Measurements from ENCODE around the gene C11orf58. TPM values are rescaled to one million over a fixed set of nuclear protein-coding genes. Genes with fewer than 3 reads are reported as not detected.

The C11orf58 gene
- total and polyA plus RNA-seq, 9 donors = 121 to 250 (median 195) TPM

DNA sequence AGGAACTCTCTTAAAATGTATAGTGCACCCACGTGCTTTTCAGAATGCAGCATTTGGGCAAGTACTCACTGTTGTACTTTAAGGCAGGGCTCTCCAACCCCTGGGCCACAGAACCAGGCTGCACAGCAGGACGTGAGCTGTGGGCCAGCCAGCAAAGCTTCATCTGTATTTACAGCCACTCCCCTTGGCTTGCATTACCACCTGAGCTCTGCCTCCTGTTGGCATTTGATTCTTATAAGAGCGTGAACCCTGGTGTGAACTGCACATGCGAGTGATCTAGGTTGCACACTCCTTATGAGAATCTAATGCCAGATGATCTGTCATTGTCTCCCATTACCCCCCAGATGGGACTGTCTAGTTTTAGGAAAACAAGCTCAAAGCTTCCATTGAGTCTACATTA lies 3.0 kb downstream of the C11orf58 start:
- no peak for DNase-seq
- Histone ChIP-seq H3K9me3 (replicated peaks; ENCODE audit: control insufficient read depth, low read depth, low read length) (no peaks in the 10 kb centered on the region), H3K4me1 (ENCODE audit: control insufficient read depth, insufficient read depth, low read length) (peaks cover 9% of the 10 kb centered on the region), H3K27ac (ENCODE audit: low read length) (no peak overlapping the region), H3K4me3 (ENCODE audit: low read length) (no peak overlapping the region), H3K27me3 (ENCODE audit: control insufficient read depth, insufficient read depth, low read length) (no peaks in the 10 kb centered on the region), H3K36me3 (ENCODE audit: control insufficient read depth, insufficient read depth, low read length) (peaks cover 12% of the 10 kb centered on the region)
- WGBS (ENCODE audit: insufficient coverage) = 90% methylated on average over 3 of the region's 4 CpGs

DNA sequence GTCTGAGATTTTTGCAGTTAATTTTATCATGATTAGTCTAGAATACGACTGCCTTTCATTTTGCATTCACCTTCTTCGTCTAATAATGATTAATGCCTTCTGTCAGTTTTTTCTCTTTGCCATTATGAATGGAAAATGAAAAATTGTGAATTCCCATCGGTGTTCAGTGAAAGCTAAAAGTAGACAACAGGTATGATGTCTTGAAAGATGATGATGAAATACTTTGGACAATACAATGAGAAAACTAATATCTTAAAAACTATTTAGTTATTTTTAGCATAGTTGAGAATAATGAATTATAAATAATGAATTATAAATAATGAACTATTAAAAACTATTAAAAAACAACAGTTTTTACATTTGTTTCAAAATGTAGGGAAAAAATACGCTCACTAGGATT lies 5.0 kb downstream of the C11orf58 start:
- H3K4me1 ChIP-seq (ENCODE audit: control insufficient read depth, insufficient read depth, low read length) = peaks cover 7% of the 10 kb centered on the region
- H3K36me3 ChIP-seq (ENCODE audit: control insufficient read depth, insufficient read depth, low read length) = peaks cover 17% of the 10 kb centered on the region
- no peak overlapping the region for H3K4me3 ChIP-seq (ENCODE audit: low read length)
- WGBS (ENCODE audit: insufficient coverage) = no CpG with 5 or more reads among the region's 4 CpGs
- H3K27ac ChIP-seq (ENCODE audit: low read length) = no peak overlapping the region
- DNase-seq = no peak
- no peaks in the 10 kb centered on the region for H3K9me3 ChIP-seq (replicated peaks; ENCODE audit: control insufficient read depth, low read depth, low read length)
- H3K27me3 ChIP-seq (ENCODE audit: control insufficient read depth, insufficient read depth, low read length) = no peaks in the 10 kb centered on the region

DNA sequence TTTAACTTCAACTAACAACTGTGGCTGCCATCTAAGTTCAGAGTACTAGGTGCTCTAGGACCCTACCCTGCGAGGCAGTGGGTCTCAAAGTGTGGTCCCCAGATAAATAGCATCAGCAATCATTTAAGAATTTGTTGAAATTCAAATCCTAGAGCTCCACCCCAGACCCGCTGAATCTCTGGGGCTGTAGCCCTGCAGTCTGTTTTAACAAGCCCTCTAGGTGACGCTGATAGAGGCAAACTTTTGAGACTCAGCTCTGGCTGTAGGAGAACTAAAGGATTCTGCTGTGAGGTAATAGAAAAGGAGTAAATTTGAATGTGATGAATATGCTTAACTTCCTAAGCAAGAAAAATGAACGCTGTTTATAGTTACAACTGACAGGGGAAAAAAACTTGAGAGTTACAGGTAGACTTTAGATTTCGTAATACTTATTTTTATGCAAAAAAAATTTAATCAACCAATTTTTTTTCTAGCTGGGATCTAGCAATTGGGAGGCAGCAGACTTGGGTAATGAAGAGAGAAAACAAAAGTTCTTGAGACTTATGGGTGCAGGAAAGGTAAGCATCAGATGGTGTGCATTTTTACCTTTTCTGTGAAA lies 5.8 kb downstream of the C11orf58 start:
- Histone ChIP-seq H3K4me3 (ENCODE audit: low read length) (no peak overlapping the region), H3K27ac (ENCODE audit: low read length) (no peak overlapping the region), H3K36me3 (ENCODE audit: control insufficient read depth, insufficient read depth, low read length) (peaks cover 19% of the 10 kb centered on the region), H3K9me3 (replicated peaks; ENCODE audit: control insufficient read depth, low read depth, low read length) (no peaks in the 10 kb centered on the region), H3K27me3 (ENCODE audit: control insufficient read depth, insufficient read depth, low read length) (no peaks in the 10 kb centered on the region), H3K4me1 (ENCODE audit: control insufficient read depth, insufficient read depth, low read length) (peaks cover 7% of the 10 kb centered on the region)
- 80% methylated on average over 2 of the region's 5 CpGs for WGBS (ENCODE audit: insufficient coverage)
- DNase-seq = no peak

DNA sequence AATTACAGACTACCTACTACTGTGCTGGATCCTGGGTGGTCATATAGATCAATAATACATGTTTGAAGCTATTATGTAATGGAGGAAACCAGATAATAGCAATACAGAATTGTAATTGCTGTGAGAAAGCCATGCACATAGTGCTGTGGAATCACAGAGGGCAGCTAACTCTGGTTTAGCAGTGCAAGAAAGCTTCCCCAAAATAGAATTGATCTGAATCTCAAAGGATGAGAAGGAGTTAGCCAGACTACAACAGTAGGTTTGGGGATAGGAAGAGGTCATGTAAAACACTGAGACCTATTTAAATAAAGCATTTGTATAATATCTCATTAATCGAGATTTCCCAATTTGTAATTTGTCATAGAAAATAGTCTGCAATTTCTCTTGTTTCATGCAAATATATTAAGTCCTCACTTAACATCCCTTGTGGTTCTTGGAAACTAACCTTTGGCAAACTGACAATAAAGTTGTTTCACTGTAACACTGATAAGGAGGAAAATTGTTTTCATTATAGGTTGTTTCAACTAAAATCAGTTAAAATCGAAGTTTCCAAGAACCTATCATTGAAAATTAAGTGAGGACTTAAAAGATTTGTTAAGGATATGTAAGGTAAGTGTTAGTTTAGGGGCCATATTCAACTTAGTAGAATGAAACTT lies 7.6 kb downstream of the C11orf58 start:
- DNase-seq = no peak
- Histone ChIP-seq H3K4me1 (ENCODE audit: control insufficient read depth, insufficient read depth, low read length) (no peaks in the 10 kb centered on the region), H3K27me3 (ENCODE audit: control insufficient read depth, insufficient read depth, low read length) (no peaks in the 10 kb centered on the region), H3K4me3 (ENCODE audit: low read length) (no peak overlapping the region), H3K36me3 (ENCODE audit: control insufficient read depth, insufficient read depth, low read length) (peaks cover 32% of the 10 kb centered on the region), H3K9me3 (replicated peaks; ENCODE audit: control insufficient read depth, low read depth, low read length) (no peaks in the 10 kb centered on the region), H3K27ac (ENCODE audit: low read length) (no peak overlapping the region)
- no CpG with 5 or more reads among the region's 2 CpGs for WGBS (ENCODE audit: insufficient coverage)

DNA sequence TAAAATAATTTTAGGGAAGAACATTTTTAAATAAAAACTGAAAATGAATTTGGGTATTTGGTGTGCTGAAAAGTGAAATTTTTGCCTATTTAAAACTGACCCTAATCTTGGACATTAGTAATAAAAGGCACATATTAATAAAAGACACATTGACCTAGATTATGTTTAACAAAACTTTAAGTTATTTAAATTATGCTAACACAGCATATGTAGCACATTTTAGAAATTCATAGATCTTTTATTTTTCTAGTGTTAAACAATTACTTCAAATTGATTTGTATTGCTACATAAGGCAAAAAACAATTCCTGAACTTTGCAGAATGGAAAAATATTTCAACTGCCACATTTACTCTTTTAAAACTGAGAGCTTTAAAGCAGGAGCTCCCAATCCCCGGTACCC lies 10.6 kb downstream of the C11orf58 start:
- H3K4me1 ChIP-seq (ENCODE audit: control insufficient read depth, insufficient read depth, low read length) = no peaks in the 10 kb centered on the region
- no peaks in the 10 kb centered on the region for H3K9me3 ChIP-seq (replicated peaks; ENCODE audit: control insufficient read depth, low read depth, low read length)
- whole genome bisulfite sequencing (ENCODE audit: insufficient coverage) = 100% methylated on average over 1 of the region's 1 CpG
- peaks cover 45% of the 10 kb centered on the region for H3K36me3 ChIP-seq (ENCODE audit: control insufficient read depth, insufficient read depth, low read length)
- H3K27ac ChIP-seq (ENCODE audit: low read length) = no peak overlapping the region
- no peak for DNase-seq
- H3K4me3 ChIP-seq (ENCODE audit: low read length) = no peak overlapping the region
- H3K27me3 ChIP-seq (ENCODE audit: control insufficient read depth, insufficient read depth, low read length) = no peaks in the 10 kb centered on the region

DNA sequence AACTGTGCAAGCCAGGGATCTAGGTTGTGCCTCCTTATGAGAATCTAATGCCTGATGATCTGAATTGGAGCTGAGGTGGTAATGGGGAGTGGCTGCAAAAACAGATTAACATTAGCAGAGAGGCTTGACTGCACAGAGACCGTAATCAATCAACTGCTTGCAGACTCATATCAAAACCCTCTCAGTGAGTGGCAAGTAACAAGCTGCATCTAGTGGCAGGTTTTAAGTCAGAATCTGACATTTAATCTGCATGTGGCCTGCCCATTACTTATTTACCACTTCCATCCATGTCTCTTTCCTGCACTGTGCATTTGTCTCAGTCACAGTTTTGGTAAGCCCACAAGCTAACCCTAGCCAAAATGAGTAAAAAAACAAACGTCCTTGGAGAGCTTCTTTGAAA lies 11.2 kb downstream of the C11orf58 start:
- Histone ChIP-seq H3K4me1 (ENCODE audit: control insufficient read depth, insufficient read depth, low read length) (no peaks in the 10 kb centered on the region), H3K9me3 (replicated peaks; ENCODE audit: control insufficient read depth, low read depth, low read length) (no peaks in the 10 kb centered on the region), H3K4me3 (ENCODE audit: low read length) (no peak overlapping the region), H3K27ac (ENCODE audit: low read length) (no peak overlapping the region), H3K27me3 (ENCODE audit: control insufficient read depth, insufficient read depth, low read length) (no peaks in the 10 kb centered on the region), H3K36me3 (ENCODE audit: control insufficient read depth, insufficient read depth, low read length) (peaks cover 45% of the 10 kb centered on the region)
- no CpG with 5 or more reads among the region's 2 CpGs for WGBS (ENCODE audit: insufficient coverage)
- DNase-seq = no peak

DNA sequence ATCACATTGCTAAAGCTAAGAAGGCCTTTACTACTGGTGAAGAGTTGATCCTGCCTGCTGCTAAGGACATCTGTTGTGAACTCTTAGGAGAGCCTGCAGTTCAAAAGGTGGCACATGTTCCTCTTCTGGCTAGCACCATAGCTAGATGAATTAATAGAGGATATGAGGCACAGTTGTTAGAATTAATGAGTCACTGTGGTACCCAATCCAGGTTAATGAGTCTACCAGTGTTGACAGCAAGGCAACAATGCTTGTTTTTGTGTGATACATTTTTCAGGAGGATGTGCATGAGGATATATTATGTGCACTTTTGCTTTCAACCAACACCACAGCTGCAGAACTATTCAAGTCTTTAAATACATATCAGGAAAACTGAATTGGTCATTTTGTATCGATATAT lies 12.0 kb downstream of the C11orf58 start:
- Histone ChIP-seq H3K9me3 (replicated peaks; ENCODE audit: control insufficient read depth, low read depth, low read length) (no peaks in the 10 kb centered on the region), H3K27me3 (ENCODE audit: control insufficient read depth, insufficient read depth, low read length) (no peaks in the 10 kb centered on the region), H3K4me1 (ENCODE audit: control insufficient read depth, insufficient read depth, low read length) (no peaks in the 10 kb centered on the region), H3K36me3 (ENCODE audit: control insufficient read depth, insufficient read depth, low read length) (peaks cover 46% of the 10 kb centered on the region), H3K4me3 (ENCODE audit: low read length) (no peak overlapping the region), H3K27ac (ENCODE audit: low read length) (no peak overlapping the region)
- no peak for DNase-seq
- 100% methylated on average over 1 of the region's 1 CpG for WGBS (ENCODE audit: insufficient coverage)

DNA sequence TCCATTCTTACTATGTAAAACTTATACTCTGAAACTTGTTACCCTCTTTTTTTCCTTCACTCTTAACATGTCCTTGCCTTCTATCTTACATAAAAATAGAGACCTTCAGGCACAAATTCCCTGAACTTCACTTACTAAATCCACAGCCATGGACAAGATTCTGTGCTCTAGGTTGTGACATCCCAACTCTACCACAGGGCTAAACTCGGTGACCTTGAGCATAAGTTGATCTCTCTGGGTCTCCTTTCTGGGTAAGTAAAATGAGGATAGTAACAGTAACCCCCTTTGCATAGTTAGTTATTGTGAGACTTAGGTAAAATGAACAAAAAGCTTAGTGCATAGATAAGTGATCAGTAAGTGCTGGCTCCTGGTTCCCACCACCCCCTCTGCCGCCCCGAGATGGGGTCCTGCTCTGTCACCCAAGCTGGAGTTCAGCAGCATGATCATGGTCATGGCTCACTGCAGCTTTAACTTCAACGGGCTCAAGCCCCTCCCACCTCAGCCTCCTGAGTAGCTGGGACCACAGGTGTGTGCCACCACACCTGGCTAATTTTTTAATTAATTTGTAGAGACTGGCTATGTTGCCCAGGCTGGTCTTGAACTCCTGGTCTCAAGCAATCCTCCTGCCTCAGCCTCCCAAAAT lies 20.1 kb downstream of the C11orf58 start:
- H3K27ac ChIP-seq (ENCODE audit: low read length) = no peak overlapping the region
- DNase-seq = no peak
- H3K9me3 ChIP-seq (replicated peaks; ENCODE audit: control insufficient read depth, low read depth, low read length) = no peaks in the 10 kb centered on the region

DNA sequence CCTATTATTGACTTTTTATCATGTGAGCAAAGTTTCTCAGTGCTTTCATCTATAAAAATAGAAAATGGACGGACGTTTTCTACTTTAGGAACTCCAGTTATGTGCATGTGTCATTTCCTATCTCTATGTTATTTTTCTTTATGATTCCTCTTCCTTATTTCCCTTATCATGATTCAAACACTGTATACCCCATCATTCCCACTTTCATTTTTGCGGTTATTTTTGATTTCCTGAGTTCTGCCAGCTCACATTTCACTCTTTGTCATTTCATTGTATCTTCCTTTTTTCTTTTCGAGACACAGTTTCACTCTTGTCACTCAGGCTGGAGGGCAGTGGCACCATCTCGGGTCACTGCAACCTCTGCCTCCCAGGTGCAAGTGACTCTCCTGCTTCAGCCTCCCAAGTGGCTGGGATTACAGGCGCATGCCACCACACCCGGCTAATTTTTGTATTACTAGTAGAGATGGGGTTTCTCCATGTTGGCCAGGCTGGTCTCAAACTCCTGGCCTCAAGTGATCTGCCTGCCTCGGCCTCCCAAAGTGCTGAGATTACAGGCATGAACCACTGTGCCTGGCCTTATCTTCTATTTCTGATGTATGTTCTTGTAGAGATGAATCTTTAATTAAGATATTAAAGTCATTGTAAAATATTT lies 21.5 kb downstream of the C11orf58 start:
- Histone ChIP-seq H3K9me3 (replicated peaks; ENCODE audit: control insufficient read depth, low read depth, low read length) (no peaks in the 10 kb centered on the region), H3K4me1 (ENCODE audit: control insufficient read depth, insufficient read depth, low read length) (no peaks in the 10 kb centered on the region), H3K27me3 (ENCODE audit: control insufficient read depth, insufficient read depth, low read length) (no peaks in the 10 kb centered on the region), H3K36me3 (ENCODE audit: control insufficient read depth, insufficient read depth, low read length) (peaks cover 11% of the 10 kb centered on the region), H3K4me3 (ENCODE audit: low read length) (no peak overlapping the region), H3K27ac (ENCODE audit: low read length) (no peak overlapping the region)
- no peak for DNase-seq
- 85% methylated on average over 5 of the region's 8 CpGs for WGBS (ENCODE audit: insufficient coverage)

More for the DNA sequence above, 20.1 kb downstream of the C11orf58 start:
- Histone ChIP-seq H3K4me1 (ENCODE audit: control insufficient read depth, insufficient read depth, low read length) (no peaks in the 10 kb centered on the region), H3K4me3 (ENCODE audit: low read length) (no peak overlapping the region), H3K36me3 (ENCODE audit: control insufficient read depth, insufficient read depth, low read length) (peaks cover 13% of the 10 kb centered on the region), H3K27me3 (ENCODE audit: control insufficient read depth, insufficient read depth, low read length) (no peaks in the 10 kb centered on the region)
- WGBS (ENCODE audit: insufficient coverage) = 75% methylated on average over 2 of the region's 4 CpGs

DNA sequence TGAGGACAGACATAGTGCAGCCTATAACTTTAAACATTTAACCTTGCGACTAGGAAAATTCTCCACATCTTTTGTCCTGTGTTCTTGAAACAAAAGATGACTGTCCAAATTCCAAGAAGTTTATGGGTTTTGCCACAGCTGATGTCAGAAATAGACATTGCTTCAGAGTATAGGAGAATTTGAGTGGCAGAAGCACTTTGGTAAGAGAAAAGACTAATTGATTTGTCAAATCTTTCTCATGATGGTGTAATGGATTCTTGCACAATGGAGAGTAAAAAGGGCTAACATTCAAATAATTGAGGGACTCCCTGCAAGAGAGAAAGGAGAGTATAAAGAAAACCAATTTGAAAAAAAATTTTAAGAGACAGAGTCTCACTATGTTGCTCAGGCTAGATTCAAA lies 25.3 kb downstream of the C11orf58 start:
- DNase-seq = no peak
- Histone ChIP-seq H3K36me3 (ENCODE audit: control insufficient read depth, insufficient read depth, low read length) (no peaks in the 10 kb centered on the region), H3K9me3 (replicated peaks; ENCODE audit: control insufficient read depth, low read depth, low read length) (no peaks in the 10 kb centered on the region), H3K27me3 (ENCODE audit: control insufficient read depth, insufficient read depth, low read length) (no peaks in the 10 kb centered on the region), H3K27ac (ENCODE audit: low read length) (no peak overlapping the region), H3K4me3 (ENCODE audit: low read length) (no peak overlapping the region), H3K4me1 (ENCODE audit: control insufficient read depth, insufficient read depth, low read length) (no peaks in the 10 kb centered on the region)
- WGBS (ENCODE audit: insufficient coverage) = no CpG with 5 or more reads among the region's 1 CpG
